Brain pericyte (primary cell): Measurements from ENCODE around the gene NRROS.
"Not testable (repeated sequence)": the region's sequence is repeated elsewhere in the genome, so short reads cannot be mapped to it uniquely, and the experiment has no call there.

ENCODE experiments used
- DNase-seq: peaks from one replicate; pipeline ENCODE4 v3.0.0-alpha.2; 2012; ENCODE audit warnings: low read depth, low spot score

The NRROS gene

DNA sequence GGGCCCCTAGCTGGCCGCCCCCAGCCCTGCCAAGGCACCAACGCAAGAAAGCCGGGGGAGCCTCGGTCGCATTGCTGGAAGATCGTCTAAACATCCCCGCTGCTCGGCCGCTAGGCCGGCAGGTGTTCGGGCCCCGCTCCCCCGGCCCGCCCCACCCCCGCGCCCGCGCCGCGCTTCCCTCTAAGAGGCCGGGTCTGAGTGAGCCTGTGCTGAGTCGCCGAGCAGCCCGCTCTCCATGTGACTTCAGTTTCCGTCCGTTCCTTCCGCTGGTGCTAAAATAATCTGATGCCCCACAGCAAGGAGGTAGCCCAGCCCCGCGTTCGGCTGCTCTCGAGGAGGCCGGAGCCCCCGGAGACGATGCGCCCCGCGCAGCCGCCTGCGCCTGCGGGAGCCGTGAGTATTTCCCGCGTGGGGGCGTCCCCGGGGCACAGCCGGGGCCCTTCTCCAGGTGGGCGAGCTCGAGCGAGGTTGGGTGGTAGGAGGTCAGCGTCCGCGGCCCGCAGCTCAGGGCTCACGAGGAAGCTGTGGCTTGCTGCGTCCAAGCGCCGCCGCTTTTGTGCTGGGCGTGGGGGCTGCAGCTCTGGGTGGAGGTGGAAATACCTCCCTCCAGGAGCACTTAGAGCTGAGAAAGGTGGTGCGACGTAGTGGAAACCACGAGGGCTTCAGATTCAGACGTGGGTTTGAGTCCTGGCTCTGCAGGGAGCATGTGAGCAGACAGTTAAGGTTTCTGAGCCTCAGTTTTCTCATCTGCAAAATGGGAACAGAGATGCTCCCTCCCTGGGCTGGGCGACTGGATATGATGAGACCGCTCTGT, at the start of gene NRROS:
Gene NRROS, plus strand, starts transcription at position 212 of the 814 bp plus-strand sequence. CDS start 14,846 bp downstream, outside the sequence.
- no peak for DNase-seq

DNA sequence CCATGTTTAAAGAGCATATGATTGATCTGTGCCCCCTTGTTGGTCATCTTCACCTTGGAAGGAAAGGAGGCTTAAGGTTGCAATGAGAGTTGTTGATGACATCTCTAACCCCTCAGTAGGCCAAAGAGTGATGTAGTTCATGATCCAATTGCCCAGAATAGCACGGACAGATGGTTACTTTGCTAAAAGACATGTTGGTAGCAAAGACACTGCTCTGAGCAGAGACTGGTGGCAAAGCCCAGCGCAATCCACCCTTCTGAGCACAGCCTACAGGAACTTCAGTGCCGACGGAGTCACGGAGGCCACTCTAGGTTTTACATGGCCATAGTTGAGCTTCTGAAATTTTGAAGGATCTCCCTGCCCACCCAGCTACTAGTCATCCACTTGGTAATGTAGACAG, 49.2 kb upstream of the NRROS start:
- DNase-seq, result no peak

DNA sequence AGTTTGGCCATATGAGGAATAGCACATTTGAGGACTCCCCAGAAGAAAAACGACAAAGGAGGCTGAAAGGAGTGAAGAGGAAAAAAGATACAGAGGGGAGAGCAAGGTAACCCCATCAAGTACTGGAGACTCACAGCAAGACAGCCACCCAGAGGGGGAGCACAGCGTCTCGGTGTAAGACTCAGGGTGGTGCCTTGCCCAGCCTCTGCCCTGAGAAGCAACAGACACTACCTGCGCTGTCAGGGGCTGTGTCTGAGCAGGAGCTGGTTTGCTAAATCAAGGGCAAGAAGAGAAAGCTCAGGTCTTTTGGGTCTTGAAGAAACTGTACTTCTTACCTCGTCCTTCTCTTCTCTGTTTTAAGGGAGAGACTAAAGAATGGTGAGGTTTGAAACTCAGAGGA, 43.1 kb upstream of the NRROS start:
- DNase-seq, result no peak

DNA sequence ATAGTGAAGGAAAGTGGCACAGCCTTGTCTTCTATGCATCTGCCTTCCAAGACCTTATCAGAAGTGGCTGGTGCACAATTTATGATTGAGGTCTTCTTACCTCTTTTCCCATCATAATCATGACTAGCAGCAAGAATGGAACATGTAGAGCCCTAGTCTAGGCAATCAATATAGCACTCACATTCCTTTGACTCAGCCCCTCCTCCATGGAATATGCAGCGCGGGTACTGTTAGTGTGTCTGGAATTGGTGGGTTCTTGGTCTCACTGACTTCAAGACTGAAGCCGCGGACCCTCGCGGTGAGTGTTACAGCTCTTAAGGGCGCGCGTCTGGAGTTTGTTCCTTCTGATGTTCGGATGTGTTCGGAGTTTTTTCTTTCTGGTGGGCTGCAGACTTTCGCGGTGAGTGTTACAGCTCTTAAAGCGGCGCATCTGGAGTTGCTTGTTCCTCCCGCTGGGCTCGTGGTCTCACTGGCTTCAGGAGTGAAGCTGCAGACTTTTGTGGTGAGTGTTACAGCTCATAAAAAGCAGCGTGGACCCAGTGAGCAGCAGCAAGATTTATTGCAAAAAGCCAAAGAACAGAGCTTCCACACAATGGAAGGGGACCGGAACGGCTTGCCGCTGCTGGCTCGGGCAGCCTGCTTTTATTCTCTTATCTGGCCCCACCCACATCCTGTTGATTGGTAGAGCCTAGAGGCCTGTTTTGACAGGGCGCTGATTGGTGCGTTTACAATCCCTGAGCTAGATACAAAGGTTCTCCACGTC, 41.3 kb upstream of the NRROS start:
- DNase-seq, result not testable (repeated sequence)

DNA sequence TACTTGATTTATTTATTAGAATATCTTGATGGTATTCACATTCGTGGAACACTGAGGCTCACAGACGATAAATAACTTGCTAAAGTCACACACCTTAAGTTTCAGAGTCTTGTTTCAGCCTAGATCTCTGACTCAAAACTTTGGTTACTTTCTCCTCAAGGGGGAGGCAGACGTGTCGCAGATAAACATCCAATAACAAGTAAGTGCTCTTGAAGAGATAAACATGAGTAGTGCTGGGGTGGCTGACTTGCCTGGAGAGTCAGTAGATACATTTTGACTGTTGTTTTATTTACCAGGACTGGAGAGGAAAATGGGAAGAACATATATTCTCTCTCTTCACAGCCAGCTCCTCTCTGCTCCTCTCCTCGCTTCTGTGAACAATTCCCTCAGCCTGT, 39.8 kb upstream of the NRROS start:
- DNase-seq, result no peak

DNA sequence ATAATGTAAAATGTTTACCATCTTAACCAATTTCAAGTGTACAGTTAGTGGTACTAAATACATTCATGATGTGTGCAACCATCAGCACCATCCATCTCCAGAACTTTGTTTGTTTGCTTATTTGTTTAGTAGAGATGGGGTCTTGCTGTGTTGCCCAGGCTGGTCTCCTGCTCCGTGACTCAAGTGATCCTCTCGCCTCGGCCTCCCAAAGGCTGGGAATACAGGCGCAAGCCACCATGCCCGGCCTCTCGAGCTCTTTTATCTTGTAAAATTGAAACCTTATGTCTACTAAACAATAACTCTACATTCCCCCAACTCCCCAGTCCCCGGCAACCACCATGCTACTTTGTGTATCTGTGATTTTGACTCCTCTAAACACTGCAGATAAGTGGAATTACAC, 39.1 kb upstream of the NRROS start:
- DNase-seq, result no peak

DNA sequence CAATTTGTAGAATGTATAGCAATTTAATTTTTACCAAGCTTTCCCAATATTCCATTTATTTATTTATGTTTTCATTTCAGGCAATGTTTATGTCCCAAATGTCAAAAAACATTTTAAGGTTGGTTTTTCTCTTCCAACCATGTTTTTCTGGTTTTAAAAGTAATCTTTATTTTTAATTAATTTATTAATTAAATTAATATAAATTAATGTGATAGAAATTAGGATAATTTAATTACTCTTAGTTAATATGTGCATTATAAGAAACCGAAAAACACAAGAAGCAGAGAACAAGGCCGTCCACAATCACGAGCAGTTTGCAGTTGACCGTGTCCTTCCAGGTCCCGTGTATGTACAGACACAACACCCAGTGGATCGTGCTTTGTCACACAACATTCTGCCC, 36.8 kb upstream of the NRROS start:
- no peak for DNase-seq

DNA sequence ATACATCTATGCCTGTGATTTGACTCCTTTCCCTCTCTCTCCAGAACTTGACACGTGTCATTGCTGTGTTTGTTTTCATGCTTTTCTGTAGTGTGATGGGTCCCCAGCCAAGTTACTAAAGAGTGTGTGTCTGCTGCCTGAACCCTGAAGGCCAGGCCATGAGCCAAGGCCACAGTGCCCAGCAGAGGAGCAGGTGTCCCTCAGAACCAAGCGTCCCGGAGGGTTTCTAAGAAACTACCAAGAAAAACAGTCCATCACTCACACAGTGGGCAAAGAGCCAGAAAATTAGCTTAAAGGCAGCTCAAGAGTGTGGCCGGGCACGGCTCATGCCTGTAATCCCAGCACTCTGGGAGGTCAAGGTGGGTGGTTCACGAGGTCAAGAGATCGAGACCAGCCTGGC, 35.8 kb upstream of the NRROS start:
- no peak for DNase-seq

DNA sequence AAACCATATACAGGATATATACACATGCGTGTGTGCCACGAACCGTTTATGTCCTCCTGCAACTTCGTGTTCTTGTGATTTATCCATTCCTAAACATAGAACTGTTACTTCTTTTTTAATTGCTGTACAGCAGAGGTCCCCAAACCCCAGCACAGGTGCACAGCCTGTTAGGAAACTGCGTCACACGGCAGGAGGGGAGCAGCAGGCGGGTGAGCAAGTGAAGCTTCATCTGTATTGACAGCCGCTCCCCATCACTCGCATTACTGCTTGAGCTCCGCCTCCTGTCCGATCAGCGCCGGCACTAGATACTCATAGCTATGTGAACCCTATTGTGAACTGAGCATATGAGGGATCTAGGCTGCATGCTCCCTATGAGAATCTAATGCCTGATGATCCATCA, 34.9 kb upstream of the NRROS start:
- DNase-seq, result no peak

DNA sequence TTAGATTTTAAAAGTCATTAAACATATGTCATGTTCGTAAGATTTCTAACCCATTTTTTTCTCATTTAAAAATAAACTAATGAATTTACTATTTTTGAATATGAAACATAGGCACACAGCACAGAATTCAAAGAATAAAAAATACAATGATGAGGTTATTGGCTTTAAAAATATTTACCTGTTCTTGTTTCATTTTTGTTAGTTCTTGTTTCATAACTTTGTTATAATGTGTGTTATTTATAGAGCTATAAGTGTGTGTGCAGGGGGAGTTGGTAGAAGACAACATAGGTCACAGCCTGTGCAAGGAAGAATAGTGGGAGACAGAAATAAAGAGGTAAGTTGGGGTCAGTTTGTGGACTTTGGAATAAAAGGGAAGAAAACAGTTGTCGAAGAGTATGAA, 30.8 kb upstream of the NRROS start:
- no peak for DNase-seq

DNA sequence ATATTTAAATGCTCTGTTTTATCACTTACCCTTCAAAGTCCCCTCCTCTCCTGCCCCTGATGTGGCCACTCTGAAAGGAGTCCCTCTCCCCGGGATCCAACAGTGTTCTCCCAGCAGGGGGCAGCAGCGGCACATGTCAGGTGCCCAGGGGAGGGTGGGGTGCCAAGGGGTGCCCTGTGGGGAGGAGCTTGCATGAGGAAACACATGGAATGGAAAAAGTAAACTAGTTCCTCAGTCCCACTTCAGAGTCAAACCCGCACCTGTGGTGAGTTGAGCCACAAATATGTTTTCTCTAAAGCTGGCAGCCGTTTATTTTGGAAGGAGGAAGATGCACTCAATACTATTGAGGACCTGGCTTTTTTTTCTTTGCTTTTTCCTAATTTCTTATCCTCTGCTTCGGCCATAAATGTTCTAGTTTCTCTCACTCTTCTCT, 30.1 kb upstream of the NRROS start:
- peak; percentile 27 for DNase-seq

DNA sequence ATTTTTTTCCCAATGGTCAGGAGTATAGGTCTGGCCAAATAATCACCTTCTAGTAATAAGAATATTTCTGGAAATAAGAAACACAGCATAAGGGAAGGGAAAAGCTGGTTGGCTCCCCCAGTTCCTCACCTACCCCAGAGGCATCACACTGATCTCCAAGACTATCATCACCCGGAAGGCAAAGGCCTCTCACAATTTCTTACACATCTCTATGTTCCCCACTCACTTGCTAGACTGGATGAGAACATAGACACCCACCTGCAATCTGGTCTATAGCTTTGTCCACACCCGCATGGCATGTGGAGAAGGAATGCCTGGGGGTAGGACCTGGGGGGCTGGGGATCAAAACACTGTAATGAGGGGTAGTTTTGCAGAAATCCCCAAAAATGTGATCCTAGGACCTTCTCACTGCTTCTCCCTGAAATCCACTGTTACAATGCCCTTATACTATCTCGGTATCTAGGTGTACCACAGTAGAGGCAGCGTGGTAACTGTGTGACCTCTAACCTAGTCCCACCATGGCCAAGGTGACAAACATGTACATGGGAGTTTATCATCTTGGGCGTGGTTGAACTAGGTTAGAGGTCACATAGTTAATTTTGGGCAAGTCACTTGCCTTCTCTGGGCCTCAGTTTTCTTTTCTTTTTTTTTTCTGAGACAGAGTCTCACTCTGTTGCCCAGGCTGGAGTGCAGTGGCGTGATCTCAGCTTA, 29.5 kb upstream of the NRROS start:
- DNase-seq, result no peak

DNA sequence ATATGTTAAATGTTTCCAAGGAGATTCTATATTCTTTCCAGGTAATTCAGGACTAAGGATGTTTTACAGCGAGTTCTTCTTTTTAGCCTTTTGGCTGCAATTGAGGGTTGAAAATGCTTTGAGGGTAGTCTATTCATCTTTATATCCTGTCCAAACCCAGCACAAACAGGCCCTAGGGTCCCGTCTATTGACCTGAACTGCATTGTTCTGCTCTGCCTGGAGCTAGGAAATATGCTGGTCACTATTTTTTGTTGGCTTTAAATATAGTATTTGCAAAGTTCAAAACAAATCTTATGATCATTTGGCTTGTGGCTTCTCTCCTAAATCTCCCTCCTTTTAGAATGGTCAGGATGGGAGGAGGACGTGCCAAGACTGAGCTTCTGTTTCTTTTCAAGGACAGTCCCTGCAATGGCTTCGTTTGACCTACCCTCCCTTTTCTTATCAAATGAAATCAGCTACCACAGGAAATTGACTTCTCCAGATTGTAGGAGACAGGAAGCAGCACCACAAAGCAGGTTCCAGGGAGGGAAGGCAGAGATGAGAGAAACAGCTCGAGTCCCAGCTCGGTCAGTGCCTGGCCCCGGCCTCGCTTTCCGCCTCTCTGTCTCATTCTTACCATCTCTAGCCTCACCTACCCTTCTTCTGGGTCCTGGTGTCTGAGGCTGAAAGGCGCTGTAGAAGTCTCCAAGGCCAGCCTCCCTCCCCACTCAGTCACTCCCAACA, 27.6 kb upstream of the NRROS start:
- DNase-seq, result no peak

DNA sequence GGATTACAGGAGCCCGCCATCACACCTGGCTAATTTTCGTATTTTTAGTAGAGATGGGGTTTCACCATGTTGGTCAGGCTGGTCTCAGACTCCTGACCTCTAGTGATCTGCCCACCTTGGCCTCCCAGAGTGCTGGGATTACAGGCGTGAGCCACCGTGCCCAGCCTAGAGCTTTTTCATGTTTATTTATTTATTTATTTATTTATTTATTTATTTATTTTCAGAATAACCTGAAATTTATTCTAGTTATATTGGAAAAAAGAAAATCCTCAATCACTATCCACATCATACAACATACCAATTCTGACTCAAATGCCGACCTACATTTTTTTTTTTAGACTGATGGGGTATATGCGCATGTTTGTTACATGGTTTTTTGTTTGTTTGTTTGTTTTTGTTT, 24.3 kb upstream of the NRROS start:
- not testable (repeated sequence) for DNase-seq

DNA sequence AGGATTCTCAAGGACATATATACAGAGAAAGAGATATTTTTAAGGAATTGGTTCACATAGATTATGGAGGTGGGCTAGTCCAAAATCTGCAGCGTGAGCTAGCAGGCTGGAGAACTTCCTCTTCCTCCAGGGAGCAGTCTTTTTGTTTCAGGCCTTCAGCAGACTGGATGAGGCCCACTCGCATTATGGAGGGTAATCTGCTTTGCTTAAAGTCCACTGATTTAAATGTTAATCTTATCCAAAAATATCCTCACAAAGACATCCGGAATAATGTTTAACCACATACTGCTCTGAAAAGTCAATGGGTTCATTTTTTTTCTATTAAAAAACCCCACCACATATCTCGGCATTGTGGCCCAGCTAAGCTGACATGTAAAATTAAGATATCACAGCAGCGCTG, 22.2 kb upstream of the NRROS start:
- no peak for DNase-seq

DNA sequence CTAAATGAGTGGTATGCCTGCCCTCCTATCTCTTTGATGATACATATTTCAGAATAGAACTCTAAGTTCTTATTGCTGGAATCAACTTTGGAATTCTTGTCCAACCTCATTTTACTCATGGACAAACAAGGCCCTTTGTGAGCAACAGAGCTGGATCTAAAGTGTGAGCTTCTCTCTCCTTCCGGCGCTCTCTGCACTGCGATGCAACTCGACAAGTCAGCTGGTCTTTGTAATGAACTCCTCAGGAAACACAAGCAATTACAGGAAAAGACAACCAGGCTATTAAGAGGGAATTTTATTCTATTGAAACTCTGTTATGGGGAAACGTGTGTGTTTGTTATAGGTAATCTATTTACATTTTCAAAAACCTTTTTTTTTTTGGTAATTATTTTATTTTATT, 20.3 kb upstream of the NRROS start:
- DNase-seq, result no peak

DNA sequence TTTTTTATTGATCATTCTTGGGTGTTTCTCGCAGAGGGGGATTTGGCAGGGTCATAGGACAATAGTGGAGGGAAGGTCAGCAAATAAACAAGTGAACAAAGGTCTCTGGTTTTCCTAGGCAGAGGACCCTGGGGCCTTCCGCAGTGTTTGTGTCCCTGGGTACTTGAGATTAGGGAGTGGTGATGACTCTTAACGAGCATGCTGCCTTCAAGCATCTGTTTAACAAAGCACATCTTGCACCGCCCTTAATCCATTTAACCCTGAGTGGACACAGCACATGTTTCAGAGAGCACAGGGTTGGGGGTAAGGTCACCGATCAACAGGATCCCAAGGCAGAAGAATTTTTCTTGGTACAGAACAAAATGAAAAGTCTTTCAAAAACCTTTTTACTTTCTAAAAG, 19.9 kb upstream of the NRROS start:
- not testable (repeated sequence) for DNase-seq

DNA sequence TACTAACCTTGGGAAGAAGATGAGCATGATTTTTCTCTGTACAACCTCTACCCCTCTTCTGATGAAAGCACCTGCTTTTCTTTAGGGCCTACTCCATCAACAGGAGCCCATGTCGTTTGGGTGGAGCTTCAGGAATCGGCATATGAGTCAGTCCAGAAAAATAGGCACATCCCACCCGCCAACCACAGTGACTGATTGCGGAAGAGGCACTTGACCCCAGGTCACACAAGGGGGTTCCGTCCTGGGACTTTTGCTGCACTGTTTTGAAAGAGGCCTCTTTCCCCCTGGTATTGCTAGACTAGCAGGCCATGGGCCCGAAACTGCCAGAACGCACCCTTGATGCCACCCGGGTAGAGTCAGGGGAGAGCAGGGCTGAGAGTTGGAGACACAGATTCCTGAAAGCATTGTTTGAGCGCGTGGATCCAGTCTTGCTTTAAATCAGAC, 19.3 kb upstream of the NRROS start:
- no peak for DNase-seq

DNA sequence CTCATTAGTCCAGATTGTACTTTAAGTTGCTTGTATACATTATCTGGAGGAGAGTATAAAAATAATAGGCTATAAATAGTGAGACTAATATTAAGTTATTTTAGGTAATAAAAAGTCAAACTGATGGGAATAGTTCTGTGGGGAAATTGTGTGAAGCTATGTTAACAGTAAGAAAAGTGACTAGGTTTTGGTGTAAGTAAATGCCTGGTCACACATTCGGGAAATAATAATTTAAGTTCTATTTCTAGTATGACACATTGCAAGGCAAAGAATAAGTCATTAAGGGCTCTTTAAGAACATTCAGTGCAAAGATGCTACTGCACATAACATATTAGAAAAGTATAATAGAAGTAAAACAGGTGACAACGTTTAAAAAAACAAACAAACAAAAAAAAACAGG, 18.8 kb upstream of the NRROS start:
- no peak for DNase-seq

DNA sequence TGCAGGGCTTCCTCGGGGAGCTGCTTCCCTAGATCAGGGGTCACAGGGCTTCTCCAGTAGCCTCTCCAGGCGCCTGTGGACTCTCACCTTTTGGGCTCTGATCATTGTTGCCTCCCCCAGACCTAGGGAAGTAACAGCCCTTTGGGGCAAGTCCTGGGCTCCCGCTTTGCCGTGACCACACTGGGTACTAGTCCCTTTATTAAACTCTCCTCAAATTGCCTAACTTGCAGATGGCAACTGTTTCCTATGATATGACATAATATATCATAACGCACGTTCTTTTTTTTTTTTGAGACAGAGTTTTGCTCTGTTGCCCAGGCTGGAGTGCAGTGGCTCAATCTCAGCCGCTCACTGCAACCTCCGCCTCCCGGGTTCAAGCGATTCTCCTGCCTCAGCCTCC, 17.9 kb upstream of the NRROS start:
- DNase-seq, result no peak

DNA sequence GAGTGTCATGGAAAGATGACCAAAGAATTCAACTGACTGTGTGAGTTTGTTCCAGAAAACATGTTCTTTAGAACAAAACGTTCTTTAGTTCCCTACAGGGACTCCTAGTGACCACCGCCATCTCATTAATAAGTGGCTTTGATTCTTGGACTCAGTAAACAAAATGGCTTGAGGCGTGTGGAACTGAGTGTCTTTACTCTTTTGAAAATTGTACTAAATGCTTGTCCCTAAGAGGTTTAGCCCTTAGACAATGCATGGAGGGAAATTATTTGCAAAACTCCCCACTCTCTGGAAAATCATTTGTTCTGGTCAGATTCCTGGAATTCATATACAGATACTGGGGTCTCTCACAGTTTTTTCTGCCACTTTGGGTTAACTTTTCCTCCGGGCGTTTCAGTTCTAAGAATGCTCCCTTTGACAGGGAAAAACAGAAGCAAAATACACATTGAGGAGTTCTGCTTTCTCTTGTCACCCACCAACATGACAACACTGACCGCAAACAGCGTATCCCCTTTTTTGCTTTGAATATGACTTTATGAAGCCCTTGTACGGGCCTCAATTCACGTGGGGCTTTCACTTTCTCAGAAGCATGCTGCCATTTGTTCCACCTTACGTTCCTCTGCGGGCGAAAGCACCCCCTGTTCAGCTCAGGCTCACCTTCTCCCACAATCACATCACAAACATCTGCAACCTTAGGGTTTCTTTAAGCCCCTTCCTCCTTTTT, 15.3 kb upstream of the NRROS start:
- no peak for DNase-seq
